Embryonic facial prominence (tissue), 1 donor: ENCODE results near the gene FAM185A.
"Not testable (repeated sequence)": the region's sequence is repeated elsewhere in the genome, so short reads cannot be mapped to it uniquely, and the experiment has no call there.

Experiments
- DNase-seq: peaks from one replicate; pipeline ENCODE4 v3.0.0-alpha.2; 2016; ENCODE audit errors: extremely low spot score

Gene FAM185A

GRCh38 chr7:102778663-102779062 is 29.9 kb downstream of the FAM185A start:
- not testable (repeated sequence) for DNase-seq

GRCh38 chr7:102780926-102781325 is 32.1 kb downstream of the FAM185A start:
- DNase-seq, result not testable (repeated sequence)

DNA sequence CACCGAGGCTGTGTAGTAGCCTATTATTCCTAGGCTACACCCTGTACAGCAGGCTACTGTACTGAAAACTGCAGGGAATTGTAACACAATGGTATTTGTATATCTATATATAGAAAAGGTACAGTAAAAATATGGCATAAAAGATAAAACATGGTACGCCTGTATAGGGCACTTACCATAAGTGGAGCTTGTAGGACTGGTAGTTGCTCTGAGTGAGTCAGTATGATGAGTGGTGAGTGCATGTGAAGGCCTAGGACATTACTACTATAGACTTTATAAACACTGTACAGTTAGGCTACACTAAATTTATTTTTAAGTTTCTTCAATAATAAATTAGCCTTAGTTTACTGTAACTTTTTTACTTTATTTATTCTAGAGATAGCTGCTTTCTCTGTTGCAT is 40.0 kb downstream of the FAM185A start:
- DNase-seq, result not testable (repeated sequence)

DNA sequence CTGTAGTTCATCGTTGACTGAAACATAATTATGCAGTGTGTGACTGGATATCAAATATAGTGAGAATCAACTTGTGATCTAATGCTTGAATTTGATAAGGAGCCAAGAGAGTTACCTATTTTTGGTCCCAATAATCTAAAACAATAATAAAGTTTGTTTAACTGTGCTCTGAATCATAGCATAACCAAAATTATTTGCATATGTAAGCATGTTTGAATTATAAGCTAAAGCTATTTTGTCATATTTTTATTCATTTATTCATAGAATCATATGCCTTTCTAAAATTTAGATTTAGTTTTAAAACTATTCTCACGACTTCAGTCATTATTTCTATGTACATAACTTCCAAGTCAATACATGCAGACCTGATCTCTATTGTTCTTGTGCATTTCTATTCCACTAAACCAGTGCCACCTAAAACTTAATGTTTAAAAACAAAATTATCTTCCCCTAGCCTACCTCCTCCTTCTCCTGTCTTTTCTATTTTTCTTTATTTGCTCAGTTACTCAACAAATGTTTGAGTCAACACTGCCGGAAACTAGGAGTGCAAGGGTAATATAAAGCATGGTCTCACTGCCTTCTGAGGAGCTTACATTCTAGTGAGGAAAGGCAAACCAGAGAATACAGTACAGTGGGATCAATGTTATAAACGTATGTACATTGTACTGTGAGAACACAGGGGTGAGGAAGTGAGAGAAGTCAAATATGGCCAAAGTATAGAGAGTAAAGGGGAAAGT is 41.7 kb downstream of the FAM185A start:
- not testable (repeated sequence) for DNase-seq

GRCh38 chr7:102791367-102791766 is 42.6 kb downstream of the FAM185A start:
- not testable (repeated sequence) for DNase-seq

DNA sequence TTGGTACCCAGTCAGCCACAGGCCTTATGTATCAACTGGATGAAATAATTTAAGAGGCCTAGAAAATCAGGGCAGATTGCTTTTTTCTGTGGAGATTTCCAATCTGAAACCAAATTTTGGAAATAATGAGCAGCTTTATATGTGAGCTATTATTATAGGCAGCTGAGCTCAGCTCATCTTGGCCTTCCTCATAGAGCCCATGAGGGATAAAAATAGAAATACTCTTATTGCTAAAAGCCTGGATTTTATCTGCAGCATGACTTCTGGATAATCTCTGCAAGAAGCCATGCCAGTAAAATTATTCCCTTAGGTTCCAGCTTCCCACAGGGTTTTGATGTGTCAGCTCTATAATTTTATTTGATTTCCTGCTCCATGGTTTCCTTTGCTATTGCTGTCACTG is 43.0 kb downstream of the FAM185A start:
- DNase-seq, result not testable (repeated sequence)

DNA sequence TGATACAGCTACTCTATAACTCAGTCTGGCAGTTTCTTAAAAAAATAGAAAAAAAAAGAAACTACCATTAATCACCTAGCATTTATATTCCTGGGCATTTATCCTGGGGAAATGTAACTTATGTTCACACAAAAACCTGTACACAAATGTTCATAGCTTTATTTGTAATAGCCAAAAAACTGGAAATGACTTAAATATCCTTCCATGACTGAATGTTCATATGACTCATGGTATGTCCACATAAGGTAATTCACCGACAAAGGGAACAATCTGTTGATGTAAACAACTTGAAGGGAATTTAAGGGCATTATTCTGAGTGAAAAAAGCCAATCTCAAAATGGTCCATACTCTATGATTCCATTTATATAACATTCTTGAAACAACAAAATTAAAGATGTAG is 45.8 kb downstream of the FAM185A start:
- DNase-seq, result not testable (repeated sequence)

DNA sequence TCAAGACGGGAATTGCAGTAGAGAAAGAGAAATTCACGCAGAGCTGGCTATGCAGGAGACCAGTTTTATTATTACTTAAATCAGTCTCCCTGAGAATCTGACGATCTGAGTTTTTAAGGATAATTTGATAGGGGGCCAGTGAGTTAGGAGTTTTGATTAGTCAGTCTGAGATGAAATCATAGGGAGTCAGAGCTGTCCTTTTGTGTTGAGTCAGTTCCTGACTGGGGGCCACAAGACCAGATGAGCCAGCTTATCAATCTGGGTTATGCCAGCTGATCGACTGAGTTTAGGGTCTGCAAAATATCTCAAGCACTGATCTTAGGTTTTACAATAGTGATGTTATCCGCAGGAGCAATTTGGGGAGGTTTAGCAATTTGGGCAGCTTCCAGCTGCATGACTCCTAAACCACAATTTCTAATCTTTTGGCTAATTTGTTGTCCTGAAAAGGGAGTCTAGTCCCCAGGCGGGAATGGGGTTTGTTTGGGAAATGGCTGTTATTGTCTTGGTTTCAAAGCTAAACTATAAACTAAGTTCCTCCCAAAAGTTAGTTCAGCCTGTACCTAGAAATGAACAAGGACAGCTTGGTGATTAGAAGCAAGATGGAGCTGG is 47.3 kb downstream of the FAM185A start:
- not testable (repeated sequence) for DNase-seq

DNA sequence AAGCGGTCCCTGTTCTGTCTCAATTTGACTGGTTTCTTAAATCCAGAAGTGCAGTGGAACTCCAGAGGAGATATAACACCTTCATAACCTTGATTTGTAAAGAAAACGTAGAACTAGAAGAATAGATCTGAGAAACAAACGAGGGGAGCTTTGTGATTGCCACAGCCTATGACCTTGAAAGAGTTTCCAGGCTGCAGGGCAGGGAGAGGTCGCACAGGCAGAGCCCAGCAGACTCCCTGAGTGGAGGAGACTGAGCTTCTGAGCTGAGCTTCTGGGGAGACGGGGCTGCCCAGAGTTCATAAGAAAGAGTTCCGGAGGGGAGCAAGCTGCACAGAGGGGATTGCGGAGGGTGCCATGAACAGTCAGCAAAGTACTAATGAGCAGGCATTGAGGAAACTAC is 57.8 kb downstream of the FAM185A start:
- no peak for DNase-seq

DNA sequence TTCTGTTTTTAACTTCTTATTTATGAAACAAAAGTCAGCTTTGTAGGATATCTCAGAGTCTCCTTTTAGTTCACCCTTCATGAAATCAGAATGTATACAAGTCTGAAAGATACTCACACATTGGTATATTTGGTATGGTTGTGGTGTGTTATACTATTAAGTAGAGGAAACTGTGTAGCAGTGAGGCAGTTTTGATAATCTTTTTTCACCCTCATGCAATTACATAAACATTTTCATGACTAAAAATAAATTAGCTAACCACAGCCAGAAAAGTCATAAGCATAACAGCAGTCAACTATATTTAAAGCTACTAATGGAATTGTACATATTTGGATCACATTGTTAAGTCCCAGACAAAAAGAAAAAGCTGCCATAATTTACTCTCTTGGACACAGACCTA is 62.1 kb downstream of the FAM185A start:
- no peak for DNase-seq

- DNase-seq, result no peak
Observed at GRCh38 chr7:102811942-102812678, 63.3 kb downstream of the FAM185A start.

GRCh38 chr7:102813191-102814024 is 64.6 kb downstream of the FAM185A start:
- DNase-seq, result no peak

GRCh38 chr7:102814025-102814471 is 65.2 kb downstream of the FAM185A start:
- DNase-seq, result no peak

DNA sequence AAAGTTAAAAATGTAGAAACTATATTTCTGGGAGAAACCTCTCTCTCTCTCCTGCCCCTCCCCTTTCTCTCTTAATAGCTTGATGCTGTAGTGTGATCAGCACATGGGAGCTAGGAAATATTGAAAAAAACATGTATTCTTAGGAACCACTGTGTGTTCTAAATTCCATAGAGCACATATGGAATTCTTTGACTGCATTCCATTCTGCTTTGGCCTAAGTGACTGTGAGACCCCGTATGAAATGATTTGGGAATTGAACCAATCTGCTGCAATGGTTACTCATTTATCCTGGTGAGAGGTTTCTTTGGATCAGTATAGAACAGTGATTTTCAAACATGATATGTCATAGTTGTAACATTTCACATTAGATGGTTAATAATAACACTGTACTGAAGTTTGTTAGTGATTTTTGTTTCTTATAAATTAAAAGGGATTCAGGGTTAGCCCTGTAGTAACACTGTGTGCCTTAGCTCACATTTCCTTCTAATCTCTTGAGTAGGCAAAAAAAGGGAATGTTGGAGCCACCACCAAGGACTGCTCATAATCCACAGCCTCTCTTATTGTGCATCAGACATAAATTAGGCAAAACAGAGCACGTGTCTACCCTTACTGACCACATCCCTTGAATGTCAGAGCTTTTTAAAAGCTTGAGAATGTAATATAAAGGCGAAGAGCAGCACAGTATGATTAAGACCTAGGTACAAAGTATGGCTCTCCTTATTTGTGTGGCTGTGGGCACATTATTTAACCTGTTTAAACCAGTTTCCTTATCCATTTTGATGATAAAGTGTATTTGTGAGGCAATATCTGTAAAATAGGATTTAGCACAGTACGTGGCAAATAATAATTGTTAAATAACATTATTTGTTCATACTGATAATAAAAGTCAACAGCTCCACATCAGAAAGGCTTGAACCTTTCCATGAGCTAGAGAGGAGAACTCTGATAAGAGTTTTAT is 69.1 kb downstream of the FAM185A start:
- no peak for DNase-seq

DNA sequence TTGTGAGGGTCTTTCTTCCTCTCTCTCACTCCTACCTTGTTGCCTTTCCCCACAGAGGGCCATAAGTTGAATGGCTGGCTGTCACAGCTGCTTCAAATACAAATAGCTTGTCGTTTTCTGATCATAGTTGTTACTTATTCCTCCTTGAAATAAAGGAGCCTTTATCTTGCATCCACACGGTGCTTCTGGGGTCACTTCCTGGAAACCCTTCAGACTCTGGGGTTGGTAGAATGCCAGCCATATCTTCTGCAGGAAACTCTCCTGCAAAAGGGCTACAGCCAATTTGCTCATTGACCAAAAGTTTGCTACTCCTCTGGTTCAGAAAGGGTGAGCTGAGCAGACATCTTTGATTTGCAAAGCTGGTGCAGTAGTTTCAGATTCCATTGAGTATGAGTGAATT is 70.4 kb downstream of the FAM185A start:
- DNase-seq, result no peak

GRCh38 chr7:102821994-102822747 is 73.4 kb downstream of the FAM185A start:
- no peak for DNase-seq

DNA sequence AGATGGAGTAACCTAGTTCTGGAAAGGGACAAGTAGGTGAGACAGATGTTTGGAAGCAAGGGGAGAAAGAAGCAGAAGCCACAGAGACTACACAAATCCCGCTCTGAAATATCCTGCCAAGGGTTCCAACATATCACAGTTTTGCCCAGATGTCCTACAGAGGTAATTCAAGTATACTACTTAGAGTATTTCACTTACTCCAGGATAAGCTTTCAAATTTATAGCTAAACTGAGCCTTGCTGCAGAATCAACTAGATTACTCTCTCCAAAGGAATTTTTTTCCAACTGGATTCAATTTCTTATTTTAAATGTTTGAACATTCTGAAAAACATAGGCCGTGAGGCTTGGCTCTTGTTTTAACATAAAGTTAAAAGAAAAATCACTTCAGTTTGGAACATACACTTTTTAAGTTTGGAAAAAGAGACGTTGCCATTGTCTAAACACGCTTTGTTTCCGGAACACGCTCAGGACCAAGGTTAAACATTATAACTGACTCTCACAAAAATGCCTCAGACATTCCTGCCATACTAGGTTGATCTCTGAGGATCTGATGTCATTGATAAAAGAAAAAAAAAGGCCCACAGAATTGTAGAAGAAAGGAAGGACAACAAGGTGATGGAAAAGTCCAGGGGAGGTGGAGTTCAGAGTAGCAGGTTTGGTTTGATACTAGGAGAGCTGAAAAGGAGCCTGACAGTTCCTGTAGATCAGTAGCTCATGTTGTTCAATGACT is 74.8 kb downstream of the FAM185A start:
- no peak for DNase-seq

- DNase-seq, result no peak
Observed at GRCh38 chr7:102828286-102828685, 79.5 kb downstream of the FAM185A start.

- DNase-seq, result no peak
Observed at GRCh38 chr7:102829075-102829474, 80.3 kb downstream of the FAM185A start.
